Endometrium (tissue), 2 donors: Measurements from ENCODE around the gene RCOR2.
"Not testable (repeated sequence)": the region's sequence is repeated elsewhere in the genome, so short reads cannot be mapped to it uniquely, and the experiment has no call there.

ENCODE experiments used
- FAIRE-seq: peaks from 2 replicates; lab custom pipeline; 2012; peaks lifted over from hg19 to GRCh38; lab: Jason Lieb, UNC
- donor health status: control.
- donor health status: control.

RCOR2 gene

DNA sequence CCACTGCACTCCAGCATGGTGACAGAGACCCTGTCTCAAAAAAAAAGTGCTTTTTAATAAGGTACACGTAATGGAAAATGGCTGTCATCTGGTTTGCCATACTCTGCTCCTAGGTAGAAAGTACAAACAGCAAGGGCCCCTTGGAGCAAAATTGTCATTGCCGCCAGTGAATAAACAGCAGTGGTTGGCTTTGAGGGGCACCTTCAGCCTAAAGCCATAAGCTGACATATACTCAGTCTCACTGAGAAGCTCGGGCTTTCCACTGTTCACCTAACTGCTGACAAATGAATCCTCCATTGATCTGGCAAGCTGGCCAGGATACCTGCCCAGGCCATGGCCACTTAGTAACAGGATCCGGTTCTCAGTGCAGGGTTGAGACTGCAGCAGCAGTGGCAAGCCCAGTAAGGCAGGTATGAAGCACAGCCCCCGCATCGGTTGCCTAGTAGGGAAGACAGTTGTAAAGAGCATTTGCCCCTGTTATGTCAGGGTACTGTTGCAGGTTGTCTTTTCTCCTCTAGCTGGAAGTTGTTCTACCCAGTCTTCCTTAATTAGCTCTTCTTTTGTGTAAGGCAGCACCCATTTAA lies 39.2 kb downstream of the RCOR2 start:
- no peak for FAIRE-seq

DNA sequence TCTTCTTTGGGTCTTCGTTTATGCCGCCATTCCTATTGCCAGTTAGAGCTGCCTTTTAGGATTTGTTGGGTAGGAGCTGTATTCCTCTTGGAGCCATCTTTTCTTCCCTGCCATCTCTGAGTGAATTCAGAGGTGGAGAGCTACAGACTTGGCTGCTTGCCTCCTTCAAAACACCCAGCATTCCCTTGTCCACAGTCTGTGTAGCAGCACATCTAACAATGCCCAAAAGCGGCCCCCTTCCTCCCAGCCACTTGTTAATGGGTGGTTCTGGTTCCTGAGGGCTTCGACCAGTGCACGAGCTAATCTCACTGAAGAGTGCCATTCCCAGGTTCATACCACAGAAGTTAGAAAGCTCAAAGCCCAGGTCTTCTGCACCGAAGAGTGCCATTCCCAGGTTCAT lies 40.3 kb downstream of the RCOR2 start:
- no peak for FAIRE-seq

DNA sequence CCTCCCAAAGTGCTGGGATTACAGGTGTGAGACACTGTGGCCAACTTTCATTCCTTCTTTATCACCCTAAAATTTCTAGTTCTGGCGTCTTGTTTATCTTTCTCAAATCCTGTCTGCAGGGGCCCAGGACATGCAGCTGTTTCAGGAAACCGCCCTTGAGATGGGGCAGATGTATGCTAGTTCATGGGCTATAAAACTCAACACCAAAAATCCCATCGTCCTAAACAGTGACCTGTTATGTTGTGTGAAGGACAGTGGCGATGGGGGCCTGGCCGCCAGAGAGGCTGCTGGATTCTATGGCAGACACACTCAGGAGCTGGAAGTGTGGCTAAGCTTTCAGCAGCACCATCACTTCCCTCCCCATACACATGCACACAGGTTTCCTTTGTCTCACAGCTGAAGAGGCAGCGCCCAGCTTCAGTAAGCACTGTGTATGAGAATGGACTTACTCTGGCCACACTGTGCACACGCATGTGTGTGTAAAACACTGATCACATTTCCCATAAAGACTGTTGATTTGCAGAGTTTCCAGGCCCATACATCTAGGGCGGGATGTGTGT lies 41.4 kb downstream of the RCOR2 start:
- no peak for FAIRE-seq

DNA sequence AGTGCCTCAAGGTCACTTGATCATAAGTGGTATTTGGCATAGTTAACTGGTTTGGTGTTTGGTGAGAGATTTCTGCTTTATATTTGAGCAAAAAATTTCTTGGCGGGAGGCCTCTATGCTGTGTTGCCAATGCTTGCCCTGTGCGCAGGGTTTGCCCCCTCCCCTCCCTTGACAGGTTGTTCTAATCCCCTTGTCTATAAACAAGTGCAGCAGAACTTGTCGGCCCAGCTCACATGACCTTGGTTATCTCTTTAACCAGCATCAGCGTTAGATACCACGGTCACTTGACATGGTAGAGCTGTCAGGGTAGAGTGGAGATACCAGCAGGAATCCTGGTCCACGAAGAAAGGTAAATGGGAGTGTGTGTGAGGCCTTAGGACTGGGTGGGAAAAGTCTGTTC lies 42.5 kb downstream of the RCOR2 start:
- FAIRE-seq = no peak

DNA sequence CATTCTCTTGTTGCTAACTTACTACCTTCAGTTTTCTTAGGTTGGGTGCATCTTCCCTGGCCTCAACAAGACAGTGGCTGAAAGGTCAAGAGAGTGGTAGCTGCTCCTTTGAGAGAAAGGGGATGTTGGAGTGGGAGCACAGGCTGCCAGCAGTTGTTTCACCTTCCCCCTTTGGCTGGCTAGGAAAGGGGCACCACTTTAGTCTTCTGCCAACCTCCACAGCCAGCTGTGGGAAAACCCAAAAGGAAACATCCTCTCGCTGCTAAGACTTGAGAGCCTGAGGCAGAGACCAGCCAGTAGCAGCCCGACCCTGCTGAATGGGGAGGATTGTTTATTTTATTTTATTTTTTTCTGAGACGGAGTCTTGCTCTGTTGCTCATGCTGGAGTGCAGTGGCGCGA lies 43.7 kb downstream of the RCOR2 start:
- no peak for FAIRE-seq

- FAIRE-seq = no peak
These were observed 44.2 kb downstream of the RCOR2 start for GRCh38 chr11:63872800-63873197.

GRCh38 chr11:63871962-63872799 lies 44.8 kb downstream of the RCOR2 start:
- FAIRE-seq = no peak

DNA sequence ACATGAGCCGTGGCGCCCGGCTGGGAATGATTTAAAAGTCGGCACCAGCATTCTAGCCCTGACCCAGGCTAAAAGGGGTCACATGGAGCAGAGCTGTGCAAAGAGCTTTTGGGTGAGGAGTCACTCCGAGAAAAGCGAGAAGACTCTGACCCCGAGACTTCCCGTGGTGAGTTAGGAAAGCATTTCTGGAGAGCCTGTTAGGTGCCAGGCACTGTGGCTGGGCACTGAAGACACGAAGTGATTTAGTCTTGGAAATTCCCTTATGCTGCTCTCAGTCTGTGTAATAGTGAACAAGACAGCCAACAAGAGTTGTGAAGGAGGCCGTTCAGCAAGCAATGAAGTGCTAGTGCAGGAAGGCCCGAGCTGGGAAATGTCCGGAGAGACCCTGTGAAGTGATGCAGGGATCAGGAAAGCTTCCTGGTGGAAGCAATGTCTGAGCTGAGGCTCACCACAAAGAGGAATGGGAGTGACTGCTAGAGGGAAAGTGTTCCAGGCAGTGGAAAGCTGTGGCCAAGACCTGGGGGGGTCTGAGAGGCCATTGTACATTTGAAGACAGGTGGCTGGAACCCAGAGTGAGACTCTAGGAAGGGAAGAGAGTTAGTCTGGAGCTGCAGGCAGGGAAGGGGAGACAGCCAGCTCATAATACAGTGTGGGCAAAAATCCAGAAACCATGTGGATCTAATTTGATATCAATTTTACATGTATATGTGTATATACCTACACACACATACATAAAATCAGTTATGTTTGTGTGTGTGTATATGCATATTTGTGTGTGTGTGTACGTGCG lies 46.4 kb downstream of the RCOR2 start:
- no peak for FAIRE-seq

GRCh38 chr11:63869683-63870082 lies 47.3 kb downstream of the RCOR2 start:
- no peak for FAIRE-seq

GRCh38 chr11:63869171-63869591 lies 47.8 kb downstream of the RCOR2 start:
- no peak for FAIRE-seq

GRCh38 chr11:63868399-63869064 lies 48.4 kb downstream of the RCOR2 start:
- FAIRE-seq = no peak

- FAIRE-seq = no peak
These were observed 49.5 kb downstream of the RCOR2 start for GRCh38 chr11:63867511-63867910.

DNA sequence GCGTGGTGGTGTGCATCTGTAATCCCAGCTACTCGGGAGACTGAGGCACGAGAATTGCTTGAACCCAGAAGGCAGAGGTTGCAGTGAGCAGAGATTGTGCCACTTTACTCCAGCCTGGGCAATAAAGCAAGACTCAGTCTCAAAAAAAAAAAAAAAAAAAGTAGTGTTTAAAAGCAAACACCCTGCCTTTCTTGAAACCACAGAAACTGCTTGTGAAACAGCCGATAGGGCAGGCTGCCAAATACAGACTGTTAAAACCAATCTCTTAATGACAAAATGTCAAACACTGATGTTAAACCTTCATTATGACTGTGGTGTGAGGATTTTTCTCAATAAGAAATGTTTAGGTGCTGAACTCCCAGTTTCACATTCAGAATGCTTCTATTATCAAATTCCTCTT lies 50.8 kb downstream of the RCOR2 start:
- no peak for FAIRE-seq

DNA sequence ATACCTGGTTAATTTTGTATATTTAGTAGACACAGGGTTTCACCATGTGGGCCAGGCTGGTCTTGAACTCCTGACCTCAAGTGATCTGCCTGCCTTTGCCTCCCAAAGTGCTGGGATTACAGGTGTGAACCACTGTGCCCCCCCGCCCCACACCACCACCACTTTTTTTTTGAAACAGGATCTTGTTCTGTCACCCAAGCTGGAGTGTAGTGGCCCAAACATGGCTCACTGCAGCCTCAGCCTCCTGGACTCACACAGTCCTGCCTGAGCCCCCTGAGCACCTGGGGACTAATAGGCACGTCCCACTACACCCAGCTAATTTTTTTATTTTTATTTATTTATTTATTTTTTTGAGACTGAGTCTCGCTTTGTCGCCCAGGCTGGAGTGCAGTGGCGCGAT lies 53.3 kb downstream of the RCOR2 start:
- not testable (repeated sequence) for FAIRE-seq

- FAIRE-seq = no peak
These were observed 54.0 kb downstream of the RCOR2 start for GRCh38 chr11:63862923-63863322.
